Left renal cortex interstitium (tissue), 4 donors: ENCODE data around the gene MEF2B. TPM values are rescaled to one million over a fixed set of nuclear protein-coding genes. Genes with fewer than 3 reads are reported as not detected.
"Not testable (repeated sequence)": the region's sequence is repeated elsewhere in the genome, so short reads cannot be mapped to it uniquely, and the experiment has no call there.

Source experiments
- DNase-seq, 4 donors: peaks; one replicate each; pipeline ENCODE4 v3.0.0-alpha.2; 2013; ENCODE audit warnings: low read depth in 4 of 4, low spot score in 2 of 4, missing footprints in 1 of 4
- polyA plus RNA-seq, 4 donors: library from polyadenylated mRNA; unstranded; fragments of 120-200 nt; gene quantifications; one replicate each; pipeline ENCODE4 v1.2.1, GENCODE V29; 2013; ENCODE audit not compliant: insufficient read length in 4 of 4

MEF2B gene
- polyA plus RNA-seq, 4 donors, result 1.2 to 4.2 (median 1.9) TPM

- DNase-seq, result peak in 1 of 4 donors; percentile 49
Observed at GRCh38 chr19:19134687-19135158, 35.3 kb downstream of the MEF2B start.

GRCh38 chr19:19133985-19134384 is 36.1 kb downstream of the MEF2B start:
- no peak for DNase-seq

- no peak for DNase-seq
Observed at GRCh38 chr19:19132912-19133311, 37.2 kb downstream of the MEF2B start.

- DNase-seq, result no peak
Observed at GRCh38 chr19:19131989-19132388, 38.1 kb downstream of the MEF2B start.

- DNase-seq, result no peak
Observed at GRCh38 chr19:19126102-19126501, 44.0 kb downstream of the MEF2B start.

- DNase-seq, result no peak
Observed at GRCh38 chr19:19123386-19123785, 46.7 kb downstream of the MEF2B start.

- no peak for DNase-seq
Observed at GRCh38 chr19:19122902-19123301, 47.2 kb downstream of the MEF2B start.

GRCh38 chr19:19121371-19121770 is 48.7 kb downstream of the MEF2B start:
- no peak for DNase-seq

- DNase-seq, result peak in 3 of 4 donors; percentile 34 to 76 (median 72)
Observed at GRCh38 chr19:19120308-19121231, 49.5 kb downstream of the MEF2B start.

GRCh38 chr19:19119325-19120237 is 50.5 kb downstream of the MEF2B start:
- DNase-seq, result no peak

- DNase-seq, result no peak
Observed at GRCh38 chr19:19115954-19116353, 54.1 kb downstream of the MEF2B start.

GRCh38 chr19:19113040-19113626 is 56.9 kb downstream of the MEF2B start:
- no peak for DNase-seq

- no peak for DNase-seq
Observed at GRCh38 chr19:19111967-19112580, 58.0 kb downstream of the MEF2B start.

GRCh38 chr19:19111136-19111835 is 58.8 kb downstream of the MEF2B start:
- no peak for DNase-seq

GRCh38 chr19:19110410-19111135 is 59.5 kb downstream of the MEF2B start:
- DNase-seq, result no peak

GRCh38 chr19:19109601-19110000 is 60.5 kb downstream of the MEF2B start:
- DNase-seq, result no peak

- no peak for DNase-seq
Observed at GRCh38 chr19:19107654-19108053, 62.4 kb downstream of the MEF2B start.

GRCh38 chr19:19106938-19107337 is 63.1 kb downstream of the MEF2B start:
- DNase-seq, result not testable (repeated sequence)

GRCh38 chr19:19106056-19106551 is 64.0 kb downstream of the MEF2B start:
- DNase-seq, result no peak
